GM23248 (cell line): Measurements from ENCODE around the gene CD300LG. TPM values are rescaled to one million over a fixed set of nuclear protein-coding genes. Genes with fewer than 3 reads are reported as not detected.
A peak's percentile ranks its signal among the peaks of the same experiment; 100 is the strongest.

ENCODE experiments used
- DNase-seq: peaks from one replicate; pipeline ENCODE4 v3.0.0-alpha.2; 2015
- H2AFZ ChIP-seq: fragments of 200-600 bp; sonication (generic); 2 replicates; pipeline ENCODE4 v1.6.1; 2016; ENCODE audit warnings: antibody characterized with exemption
- H3F3A ChIP-seq: fragments of 200-600 bp; sonication (generic); 2 replicates; pipeline ENCODE4 v1.6.1; 2016; ENCODE audit warnings: mild to moderate bottlenecking, antibody characterized with exemption, mixed run types; ENCODE audit not compliant: insufficient read depth
- H3K27ac ChIP-seq: fragments of 200-600 bp; sonication (generic); 2 replicates; pipeline ENCODE4 v1.5.1; 2016; ENCODE audit warnings: mild to moderate bottlenecking
- H3K27me3 ChIP-seq: fragments of 200-600 bp; sonication (generic); replicated peaks from 2 replicates; pipeline ENCODE4 v1.6.1; 2016; ENCODE audit warnings: mild to moderate bottlenecking; ENCODE audit not compliant: insufficient read depth
- H3K36me3 ChIP-seq: fragments of 200-600 bp; sonication (generic); 2 replicates; pipeline ENCODE4 v1.6.1; 2016; ENCODE audit warnings: low read depth, mild to moderate bottlenecking
- H3K4me1 ChIP-seq: fragments of 200-600 bp; sonication (generic); 2 replicates; pipeline ENCODE4 v1.6.1; 2016; ENCODE audit warnings: mild to moderate bottlenecking; ENCODE audit not compliant: insufficient read depth
- H3K4me2 ChIP-seq: fragments of 200-600 bp; sonication (generic); one replicate; pipeline ENCODE4 v1.6.1; 2016; ENCODE audit warnings: mild to moderate bottlenecking; ENCODE audit not compliant: unreplicated experiment
- H3K4me3 ChIP-seq: fragments of 200-600 bp; sonication (generic); 2 replicates; pipeline ENCODE4 v1.5.1; 2016; ENCODE audit warnings: mild to moderate bottlenecking
- H3K79me2 ChIP-seq: fragments of 200-600 bp; sonication (generic); 2 replicates; pipeline ENCODE4 v1.6.1; 2016; ENCODE audit warnings: mild to moderate bottlenecking; ENCODE audit not compliant: insufficient read depth
- H3K9ac ChIP-seq: fragments of 200-600 bp; sonication (generic); 2 replicates; pipeline ENCODE4 v1.6.1; 2016; ENCODE audit warnings: mild to moderate bottlenecking
- H3K9me2 ChIP-seq: fragments of 200-600 bp; sonication (generic); 2 replicates; pipeline ENCODE4 v1.6.1; 2016; ENCODE audit warnings: mixed run types, mild to moderate bottlenecking, moderate library complexity; ENCODE audit not compliant: insufficient read depth
- H3K9me3 ChIP-seq: fragments of 200-600 bp; sonication (generic); one replicate; pipeline ENCODE4 v1.6.1; 2017; ENCODE audit warnings: low read depth
- H4K20me1 ChIP-seq: fragments of 200-600 bp; sonication (generic); 2 replicates; pipeline ENCODE4 v1.6.0; 2016; ENCODE audit not compliant: insufficient read depth
- EZH2 ChIP-seq: fragments of 200-600 bp; sonication (generic); IDR thresholded peaks from 2 replicates; pipeline ENCODE4 v1.6.1; 2018; ENCODE audit warnings: antibody characterized with exemption, mild to moderate bottlenecking; ENCODE audit not compliant: insufficient read depth, poor library complexity, severe bottlenecking
- EZH2phosphoT487 ChIP-seq: fragments of 200-600 bp; sonication (generic); IDR thresholded peaks from 2 replicates; pipeline ENCODE4 v1.6.1; 2018; ENCODE audit warnings: antibody characterized with exemption, moderate library complexity, mild to moderate bottlenecking, low read depth; ENCODE audit not compliant: insufficient read depth
- WGBS, 2 experiments: methylation state at CpG; one replicate each; pipeline ENCODE4 v1.1.6; 2015 to 2017; ENCODE audit warnings: low lambda C conversion rate in 2 of 2, low coverage in 1 of 2; ENCODE audit errors: missing lambda C conversion rate in 2 of 2; 5-methylcytosine and 5-hydroxymethylcytosine counted together
- in situ Hi-C: fragments of 300-500 bp; cut with MboI; formaldehyde crosslinking; loops from 2 replicates; pipeline ENCODE4 v1.15.0; 2020
- polyA plus RNA-seq: library from polyadenylated mRNA; unstranded; fragments of >200 nt; fragmentation: Nextera tagmentation; extraction: Ambion mirVana; gene quantifications from 2 replicates; pipeline ENCODE4 v1.2.1, GENCODE V29; 2016
- total RNA-seq: library from RNA; depleted of rRNA; stranded (reverse); fragments of >200 nt; shearing (Covaris generic); gene quantifications from 2 replicates; pipeline ENCODE4 v1.2.3, GENCODE V29; 2014

Gene CD300LG
- total and polyA plus RNA-seq, 2 experiments from 2014 or later = not detected

- Histone ChIP-seq H3K4me1 (peaks cover 9% of the 10 kb centered on the region), H3K27me3 (no peaks in the 10 kb centered on the region), H3K4me2 (peak overlapping the region; percentile 67), H3K9ac (0 out of 2 replicates have a peak overlapping the region, but pooled peaks have one; percentile 14), H3K36me3 (peaks cover 5% of the 10 kb centered on the region), H3K9me3 (no peaks in the 10 kb centered on the region), H3F3A (no peaks in the 10 kb centered on the region; the same call in 1 of the 2 replicates), H3K79me2 (no peaks in the 10 kb centered on the region), H3K27ac (peak overlapping the region; percentile 42; the same call in 1 of the 2 replicates), H3K9me2 (no peaks in the 10 kb centered on the region), H2AFZ (no peak overlapping the region), H3K4me3 (no peak overlapping the region), H4K20me1 (no peaks in the 10 kb centered on the region)
- 0 to 6% methylated on average over 1 of the region's 1 CpG for WGBS, 2 experiments
- TF ChIP-seq EZH2 (no peak), EZH2phosphoT487 (no peak)
- in situ Hi-C loops = no loop called here
- DNase-seq = peak; percentile 89
Observed at GRCh38 chr17:43814714-43815113, 32.3 kb upstream of the CD300LG start.

GRCh38 chr17:43816336-43817320 is 30.3 kb upstream of the CD300LG start:
- 97% methylated on average over 23 to 24 of the region's 24 CpGs for WGBS, 2 experiments
- in situ Hi-C loops = no loop called here

GRCh38 chr17:43817826-43818225 is 29.1 kb upstream of the CD300LG start:
- TF ChIP-seq EZH2phosphoT487 (no peak), EZH2 (no peak)
- no peaks in the 10 kb centered on the region for H3K9me3 ChIP-seq
- no peak overlapping the region for H3K27ac ChIP-seq
- no peaks in the 10 kb centered on the region for H3K79me2 ChIP-seq
- in situ Hi-C loops = no loop called here
- peaks cover 5% of the 10 kb centered on the region for H3K36me3 ChIP-seq
- H3K4me1 ChIP-seq = peaks cover 9% of the 10 kb centered on the region
- H2AFZ ChIP-seq = no peak overlapping the region
- no peak for DNase-seq
- H3F3A ChIP-seq = no peaks in the 10 kb centered on the region; the same call in 1 of the 2 replicates
- no peaks in the 10 kb centered on the region for H4K20me1 ChIP-seq
- H3K9ac ChIP-seq = no peak overlapping the region
- H3K9me2 ChIP-seq = no peaks in the 10 kb centered on the region
- no peak overlapping the region for H3K4me2 ChIP-seq
- 93 to 94% methylated on average over 9 of the region's 9 CpGs for WGBS, 2 experiments
- no peaks in the 10 kb centered on the region for H3K27me3 ChIP-seq
- H3K4me3 ChIP-seq = no peak overlapping the region

More at GRCh38 chr17:43816336-43817320, 30.3 kb upstream of the CD300LG start:
- Histone ChIP-seq H4K20me1 (no peaks in the 10 kb centered on the region), H3K9me2 (no peaks in the 10 kb centered on the region), H3K36me3 (peaks cover 5% of the 10 kb centered on the region), H3K9me3 (no peaks in the 10 kb centered on the region), H3K4me1 (peaks cover 9% of the 10 kb centered on the region), H3K4me2 (no peak overlapping the region), H3K27me3 (no peaks in the 10 kb centered on the region), H2AFZ (no peak overlapping the region), H3K4me3 (no peak overlapping the region), H3K79me2 (no peaks in the 10 kb centered on the region), H3F3A (no peaks in the 10 kb centered on the region; the same call in 1 of the 2 replicates), H3K27ac (no peak overlapping the region), H3K9ac (no peak overlapping the region)
- TF ChIP-seq EZH2 = no peak
- no peak for TF ChIP-seq EZH2phosphoT487
- DNase-seq = no peak

- DNase-seq = no peak
- H3K4me1 ChIP-seq = peaks cover 9% of the 10 kb centered on the region
- no peaks in the 10 kb centered on the region for H3K9me3 ChIP-seq
- H3K9ac ChIP-seq = no peak overlapping the region
- no peak overlapping the region for H3K4me2 ChIP-seq
- H4K20me1 ChIP-seq = no peaks in the 10 kb centered on the region
- no peaks in the 10 kb centered on the region for H3K79me2 ChIP-seq
- in situ Hi-C loops = no loop called here
- no peak overlapping the region for H2AFZ ChIP-seq
- WGBS, 2 experiments = 97 to 99% methylated on average over 5 of the region's 5 CpGs
- no peaks in the 10 kb centered on the region for H3K9me2 ChIP-seq
- H3K27me3 ChIP-seq = no peaks in the 10 kb centered on the region
- peaks cover 5% of the 10 kb centered on the region; the same call in 1 of the 2 replicates for H3K36me3 ChIP-seq
- TF ChIP-seq EZH2 (no peak), EZH2phosphoT487 (no peak)
- no peaks in the 10 kb centered on the region; the same call in 1 of the 2 replicates for H3F3A ChIP-seq
- no peak overlapping the region for H3K27ac ChIP-seq
- no peak overlapping the region for H3K4me3 ChIP-seq
Observed at GRCh38 chr17:43818966-43819365, 28.0 kb upstream of the CD300LG start.
